HG03097 (cell line): ENCODE data around the gene PRAMEF11.
"Not testable (repeated sequence)": the region's sequence is repeated elsewhere in the genome, so short reads cannot be mapped to it uniquely, and the experiment has no call there.

Source experiments
- ATAC-seq: cut with Tn5 transposase; IDR thresholded peaks from one replicate; pipeline ENCODE4 v1.9.1; 2021; ENCODE audit not compliant: unreplicated experiment, low FRiP score

The PRAMEF11 gene

DNA sequence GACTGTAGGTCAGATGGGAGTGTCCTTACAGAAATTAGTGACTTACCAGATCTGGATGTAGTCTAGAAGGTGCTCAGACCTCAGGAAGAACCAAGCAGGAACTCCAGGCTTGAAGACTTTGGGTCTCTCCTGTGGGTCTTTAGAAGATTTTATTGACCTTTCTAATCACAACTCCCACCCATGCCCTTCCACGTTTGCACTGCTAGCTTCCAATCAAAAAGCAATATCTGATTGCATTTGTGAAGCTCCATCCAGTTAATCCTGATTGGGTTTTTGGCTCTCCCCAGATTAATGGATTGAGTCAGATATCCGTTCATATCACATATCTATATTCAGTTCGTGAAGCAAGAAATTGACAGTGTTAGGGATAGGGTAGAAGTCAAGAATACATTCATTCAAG lies at the start of gene PRAMEF11:
Gene PRAMEF11, minus strand, starts transcription at position 101 of the 400 bp plus-strand sequence. CDS start 2,621 bp downstream, outside the sequence.
- ATAC-seq, result not testable (repeated sequence)

GRCh38 chr1:12878453-12878852 lies 47.2 kb upstream of the PRAMEF11 start:
- not testable (repeated sequence) for ATAC-seq

DNA sequence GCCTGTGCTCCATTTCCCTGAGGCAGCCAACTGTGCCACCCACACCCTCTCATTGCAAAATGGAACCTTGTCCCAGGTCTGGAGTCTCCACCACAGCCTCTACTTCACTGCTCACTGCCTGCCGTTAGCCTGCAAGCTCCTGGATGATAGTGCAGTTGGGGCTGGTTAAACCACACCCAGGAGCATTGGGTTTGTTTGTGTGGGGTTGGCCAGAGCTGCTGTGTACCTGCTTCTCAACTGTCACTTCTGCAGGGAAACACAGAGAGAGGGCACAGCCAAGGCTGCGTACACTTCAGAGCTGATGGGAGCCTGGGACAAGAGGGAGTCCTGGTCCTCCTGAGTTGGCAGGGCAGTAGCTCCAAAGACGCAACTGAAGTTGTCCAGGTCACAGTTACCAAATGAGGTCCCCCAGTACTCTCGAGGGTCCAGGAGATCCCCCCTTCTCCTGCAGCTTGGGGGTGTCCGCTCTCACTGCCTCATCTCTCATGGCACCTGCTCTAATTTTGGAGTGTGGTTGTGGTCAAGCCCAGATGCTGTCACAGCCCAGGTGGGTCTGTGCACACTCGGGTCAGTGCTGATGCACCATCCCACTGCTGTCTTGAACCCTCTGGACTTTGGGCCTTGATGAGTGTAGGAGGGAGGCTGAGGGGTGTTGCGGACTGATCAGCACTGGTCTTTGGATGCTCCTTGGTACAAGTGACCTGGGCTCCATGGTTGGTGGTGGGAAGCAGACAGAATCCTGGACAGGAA lies 32.1 kb upstream of the PRAMEF11 start:
- not testable (repeated sequence) for ATAC-seq

GRCh38 chr1:12856786-12857185 lies 25.6 kb upstream of the PRAMEF11 start, which contains the start of gene PRAMEF2:
Gene PRAMEF2 (plus strand): TSS chr1:12857086. CDS start chr1:12859010, 1,924 bp downstream.
- not testable (repeated sequence) for ATAC-seq

DNA sequence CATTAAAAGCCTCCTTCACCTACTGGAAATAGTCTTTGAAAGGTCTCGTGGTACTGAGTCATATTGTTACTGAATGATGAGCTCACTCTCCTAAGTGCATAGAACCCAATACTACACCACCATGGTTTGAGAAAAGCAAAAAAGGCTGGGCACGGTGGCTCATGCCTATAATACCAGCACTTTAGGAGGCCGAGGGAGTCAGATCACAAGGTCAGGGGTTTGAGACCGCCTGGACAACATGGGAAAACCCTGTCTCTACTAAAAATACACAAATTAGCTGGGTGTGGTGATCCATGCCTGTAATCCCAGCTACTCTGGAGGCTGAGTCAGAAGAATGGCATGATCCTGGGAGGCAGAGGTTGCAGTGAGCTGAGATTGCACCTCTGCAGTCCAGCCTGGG lies 20.6 kb upstream of the PRAMEF11 start:
- no peak for ATAC-seq

DNA sequence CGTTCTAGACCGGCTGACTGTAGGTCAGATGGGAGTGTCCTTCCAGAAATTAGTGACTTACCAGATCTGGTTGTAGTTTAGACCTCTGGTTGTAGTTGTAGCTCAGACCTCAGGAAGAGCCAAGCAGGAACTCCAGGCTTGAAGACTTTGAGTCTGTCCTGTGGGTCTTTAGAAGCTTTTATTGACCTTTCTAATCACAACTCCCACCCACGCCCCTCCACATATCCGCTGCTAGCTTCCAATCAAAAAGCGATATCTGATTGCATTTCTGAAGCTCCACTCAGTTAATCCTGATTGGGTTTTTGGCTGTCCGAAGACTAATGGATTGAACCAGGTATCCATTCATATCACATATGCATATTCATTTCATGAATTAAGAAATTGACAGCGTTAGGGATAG lies 17.4 kb upstream of the PRAMEF11 start, which contains the start of gene HNRNPCL1:
Gene HNRNPCL1, minus strand, starts transcription at position 101 of the 400 bp plus-strand sequence. CDS start 431 bp downstream, outside the sequence.
- ATAC-seq, result not testable (repeated sequence)

DNA sequence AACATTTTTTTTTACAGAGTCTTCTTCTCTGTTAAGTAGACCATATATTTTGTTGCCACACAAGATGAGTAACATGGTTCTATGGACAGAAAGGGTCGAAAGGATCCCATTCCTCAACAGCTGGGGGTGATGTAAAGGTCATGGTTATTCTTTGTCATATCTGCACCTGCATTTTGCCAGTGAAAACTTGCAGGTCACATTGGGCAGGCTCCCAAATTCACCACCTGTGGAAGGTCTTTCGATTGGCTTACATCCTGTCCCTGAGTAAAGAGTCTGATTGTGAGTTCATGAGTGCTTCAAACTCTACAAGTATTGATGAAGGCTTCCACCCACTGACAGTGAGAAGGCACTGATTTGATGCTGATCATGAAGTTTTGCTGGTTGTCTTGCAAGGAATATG lies 2.0 kb upstream of the PRAMEF11 start:
- not testable (repeated sequence) for ATAC-seq

- ATAC-seq, result not testable (repeated sequence)
Observed at GRCh38 chr1:12819061-12819460, 12.1 kb downstream of the PRAMEF11 start.

DNA sequence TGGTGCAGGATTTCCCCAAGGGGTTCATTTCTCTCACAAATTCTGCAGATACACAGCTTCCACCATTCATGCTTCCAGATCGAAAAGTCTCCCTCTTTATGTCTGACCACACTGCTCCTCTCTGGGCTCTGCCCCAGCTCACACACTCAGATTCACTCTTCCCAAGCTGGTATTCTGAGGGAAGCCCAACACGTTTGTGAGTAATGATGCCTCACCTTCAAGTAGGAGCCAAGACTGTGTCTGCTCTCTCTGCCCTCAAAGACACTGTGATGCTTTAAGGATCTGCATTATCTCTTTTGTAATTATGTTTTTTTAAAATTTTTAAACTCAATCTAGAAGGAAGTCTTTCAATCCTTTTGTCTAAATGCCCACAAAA lies 19.8 kb downstream of the PRAMEF11 start:
- no peak for ATAC-seq

DNA sequence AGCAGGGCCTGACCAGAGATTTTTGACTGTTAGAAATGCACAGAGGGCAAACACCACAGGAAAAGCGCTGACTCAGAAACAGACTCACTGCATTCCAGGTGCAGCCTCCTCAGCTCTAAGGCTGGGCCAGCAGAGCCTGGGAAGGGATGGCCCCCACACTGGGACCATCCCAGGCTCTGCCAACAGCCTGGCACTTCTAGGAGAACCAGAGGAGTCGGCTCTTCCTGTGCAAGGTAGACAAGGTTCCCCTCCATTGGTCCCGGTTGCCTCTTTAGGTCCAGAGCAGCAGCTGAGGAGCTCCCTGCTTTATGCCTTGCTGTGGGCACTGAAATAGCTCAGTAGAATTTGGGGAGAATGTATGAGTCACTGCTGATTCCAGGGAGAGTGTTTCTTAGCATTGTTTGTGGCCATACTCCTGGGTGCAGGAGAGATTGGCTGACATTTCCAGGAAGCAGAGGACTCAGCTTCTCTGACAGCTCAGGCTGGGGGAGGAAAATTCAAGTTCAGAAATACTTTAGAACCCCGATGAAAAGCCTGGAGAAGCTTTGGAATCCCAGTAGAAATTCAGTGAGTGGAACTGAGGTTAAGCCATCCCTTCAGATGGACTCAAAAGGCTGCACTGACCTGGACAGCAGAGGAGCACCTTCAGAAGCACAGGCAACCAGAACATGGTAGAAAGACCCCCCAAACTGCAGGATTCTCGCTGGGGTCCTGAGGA lies 20.4 kb downstream of the PRAMEF11 start:
- no peak for ATAC-seq

DNA sequence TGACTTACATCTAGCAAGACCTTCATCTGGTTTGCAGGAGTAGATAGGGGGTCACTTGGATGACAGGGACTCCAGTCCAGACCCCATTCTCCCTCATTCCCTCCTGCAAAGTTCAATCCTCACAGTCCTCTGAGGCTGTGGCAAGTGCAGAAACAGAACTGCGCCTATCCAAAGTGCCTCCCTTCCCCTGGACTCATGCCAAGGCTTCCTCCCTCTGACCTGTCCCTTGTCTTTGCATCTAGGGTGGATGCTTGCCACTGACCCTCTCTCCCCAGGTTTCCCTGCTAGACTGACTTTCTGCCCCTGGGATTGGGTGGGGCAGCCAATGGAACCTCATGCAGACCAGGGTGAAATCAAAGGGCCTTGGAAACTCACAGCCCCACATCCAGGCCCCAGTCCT lies 21.3 kb downstream of the PRAMEF11 start:
- no peak for ATAC-seq

- ATAC-seq, result no peak
Observed at GRCh38 chr1:12799730-12800129, 31.5 kb downstream of the PRAMEF11 start.

GRCh38 chr1:12798911-12799310 lies 32.3 kb downstream of the PRAMEF11 start:
- ATAC-seq, result no peak

DNA sequence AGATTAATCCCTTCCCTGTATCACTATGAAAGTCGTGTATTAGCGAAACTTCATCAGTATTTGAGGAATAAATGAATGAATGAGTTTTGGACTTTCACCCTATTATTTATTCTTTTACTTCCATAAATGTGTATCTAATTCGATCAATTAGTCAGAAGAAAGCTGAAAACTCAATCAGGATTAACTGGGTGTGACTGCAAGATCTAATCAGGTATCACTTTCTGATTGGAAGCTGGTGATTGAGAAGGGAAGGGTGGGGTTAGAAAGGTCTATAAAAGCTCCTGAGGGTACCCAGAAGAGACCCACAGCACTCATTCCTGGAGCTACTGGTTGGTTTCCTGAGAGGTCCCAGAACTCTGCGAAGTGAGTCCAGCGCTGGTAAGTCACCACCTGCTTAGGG lies 40.1 kb downstream of the PRAMEF11 start, which contains the start of gene PRAMEF1:
Gene PRAMEF1, plus strand, starts transcription at position 301 of the 400 bp plus-strand sequence. CDS start 1,831 bp downstream, outside the sequence.
- not testable (repeated sequence) for ATAC-seq

GRCh38 chr1:12784729-12785128 lies 46.5 kb downstream of the PRAMEF11 start:
- not testable (repeated sequence) for ATAC-seq

DNA sequence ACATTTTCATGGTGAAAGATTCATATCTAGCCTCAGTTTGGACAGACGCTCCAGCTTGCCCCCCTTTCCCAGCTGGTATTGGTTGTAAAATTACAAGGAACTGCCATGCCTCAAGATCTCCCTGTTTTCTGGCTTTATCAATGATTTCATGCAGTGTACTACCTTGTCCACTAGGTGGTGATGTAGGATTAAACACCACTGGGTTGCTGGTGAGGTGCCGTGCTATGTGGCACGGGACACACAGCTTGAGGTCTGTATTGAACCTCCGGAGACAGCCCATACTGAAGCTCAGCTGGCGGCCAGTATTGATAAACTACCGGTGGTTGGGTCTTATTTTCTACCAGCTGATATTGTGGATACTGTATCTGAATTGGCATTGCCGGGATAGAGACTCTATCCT lies 47.4 kb downstream of the PRAMEF11 start:
- not testable (repeated sequence) for ATAC-seq

- not testable (repeated sequence) for ATAC-seq
Observed at GRCh38 chr1:12781488-12781887, 49.7 kb downstream of the PRAMEF11 start.

DNA sequence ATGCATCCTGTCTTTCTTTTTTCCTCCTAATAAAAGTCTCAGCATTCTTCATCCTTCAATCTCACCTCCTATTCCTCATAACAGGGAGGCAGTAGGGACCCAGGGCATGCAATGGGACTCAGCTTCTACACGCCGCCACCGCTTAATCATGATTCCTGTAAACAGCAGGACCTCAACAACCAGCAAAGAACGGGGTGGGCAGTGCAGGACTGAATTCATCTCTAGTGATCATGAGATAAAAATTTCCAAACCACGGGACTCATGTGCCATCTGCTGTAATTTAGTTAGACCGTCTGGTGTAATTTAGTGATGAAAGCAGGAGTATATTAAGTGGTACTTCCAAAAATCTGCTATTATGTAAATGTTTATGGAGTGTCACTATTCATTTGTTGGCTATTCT lies 52.3 kb downstream of the PRAMEF11 start:
- ATAC-seq, result no peak

- ATAC-seq, result no peak
Observed at GRCh38 chr1:12778061-12778460, 53.1 kb downstream of the PRAMEF11 start.

- no peak for ATAC-seq
Observed at GRCh38 chr1:12776801-12777557, 54.2 kb downstream of the PRAMEF11 start.

- ATAC-seq, result no peak
Observed at GRCh38 chr1:12775443-12775842, 55.8 kb downstream of the PRAMEF11 start.
